BLaER1 (cell line): Measurements from ENCODE around the gene ROPN1L.
"Not testable (repeated sequence)": the region's sequence is repeated elsewhere in the genome, so short reads cannot be mapped to it uniquely, and the experiment has no call there.

Experiments used
- H3K27ac ChIP-seq: shearing (Covaris generic); formaldehyde crosslinking; 2 replicates; pipeline ENCODE4 v1.8.1; 2022
- H3K27me3 ChIP-seq: shearing (Covaris generic); formaldehyde crosslinking; 2 replicates; pipeline ENCODE4 v1.8.1; 2022
- H3K36me3 ChIP-seq: shearing (Covaris generic); formaldehyde crosslinking; 2 replicates; pipeline ENCODE4 v1.8.1; 2022
- H3K4me1 ChIP-seq: shearing (Covaris generic); formaldehyde crosslinking; 2 replicates; pipeline ENCODE4 v1.8.1; 2022
- H3K4me2 ChIP-seq: shearing (Covaris generic); formaldehyde crosslinking; 2 replicates; pipeline ENCODE4 v1.8.1; 2022
- H3K4me3 ChIP-seq: shearing (Covaris generic); formaldehyde crosslinking; 2 replicates; pipeline ENCODE4 v1.8.1; 2022
- H3K9ac ChIP-seq: shearing (Covaris generic); formaldehyde crosslinking; 2 replicates; pipeline ENCODE4 v1.8.1; 2022
- H3K9me3 ChIP-seq: shearing (Covaris generic); formaldehyde crosslinking; 2 replicates; pipeline ENCODE4 v1.8.1; 2022
- H4K20me1 ChIP-seq: shearing (Covaris generic); formaldehyde crosslinking; 2 replicates; pipeline ENCODE4 v1.8.1; 2022
- Cebpa-rat ChIP-seq: shearing (Covaris generic); IDR thresholded peaks from 2 replicates; pipeline ENCODE4 v1.8.1; 2022

Gene ROPN1L

DNA sequence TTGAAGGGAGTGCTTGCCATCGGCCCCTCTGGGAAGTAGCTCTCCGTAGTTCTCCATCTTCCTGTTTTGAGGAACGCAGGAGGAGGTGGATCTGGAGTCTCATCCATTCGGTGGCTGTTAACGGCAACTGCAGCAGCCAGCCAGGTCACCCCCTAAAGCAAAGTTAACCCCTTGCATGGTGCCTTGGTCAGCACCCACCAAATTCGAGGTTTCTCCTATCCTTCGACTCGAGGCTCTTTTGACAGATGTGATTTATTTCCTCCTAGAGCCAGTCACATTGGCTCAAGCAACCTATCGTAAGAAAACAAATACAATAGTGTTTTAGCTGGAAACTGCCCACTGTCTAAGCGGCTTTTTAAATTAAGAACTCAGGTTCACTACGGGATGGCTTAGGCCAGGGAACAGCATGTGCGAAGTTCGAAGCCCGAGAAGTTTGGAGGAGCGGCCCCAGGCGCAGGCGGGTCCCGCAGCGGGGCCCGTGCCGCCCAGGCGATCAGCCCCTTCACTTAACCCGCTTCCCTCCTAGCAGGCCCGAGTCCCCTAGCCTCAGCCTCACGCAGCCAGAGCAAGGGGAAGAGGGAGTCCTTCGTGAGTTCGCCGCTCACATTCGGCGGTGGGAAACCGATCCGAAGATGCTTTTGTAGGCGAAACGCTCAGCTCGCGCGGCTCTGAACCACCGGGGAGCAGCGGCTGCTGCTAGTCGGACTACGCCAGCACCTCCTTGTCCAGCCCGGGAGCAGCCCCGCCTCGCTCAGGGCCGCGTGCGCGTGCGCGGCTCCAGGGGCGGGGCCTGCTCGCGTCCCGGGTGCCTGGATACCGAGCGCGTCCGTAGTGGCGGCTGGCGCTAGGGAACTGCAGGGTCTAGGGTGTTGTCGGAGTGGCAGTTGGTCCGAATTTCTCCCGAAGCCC is at the start of gene ROPN1L:
ROPN1L (plus strand) TSS at position 797 of the 909 bp plus-strand sequence. CDS start 289 bp downstream, outside the sequence.
- Histone ChIP-seq H3K9me3 (no peaks in the 10 kb centered on the region; the same call in 1 of the 2 replicates), H3K4me2 (peak within 1 kb of the TSS; percentile 99), H4K20me1 (peaks cover 40% of the 10 kb centered on the region), H3K4me1 (peaks cover 42% of the 10 kb centered on the region), H3K9ac (peak within 1 kb of the TSS; percentile 75), H3K36me3 (peaks cover 17% of the 10 kb centered on the region), H3K4me3 (peak within 1 kb of the TSS; percentile 72), H3K27ac (no peak within 1 kb of the TSS), H3K27me3 (peaks cover 32% of the 10 kb centered on the region)
- no peak for TF ChIP-seq Cebpa-rat

DNA sequence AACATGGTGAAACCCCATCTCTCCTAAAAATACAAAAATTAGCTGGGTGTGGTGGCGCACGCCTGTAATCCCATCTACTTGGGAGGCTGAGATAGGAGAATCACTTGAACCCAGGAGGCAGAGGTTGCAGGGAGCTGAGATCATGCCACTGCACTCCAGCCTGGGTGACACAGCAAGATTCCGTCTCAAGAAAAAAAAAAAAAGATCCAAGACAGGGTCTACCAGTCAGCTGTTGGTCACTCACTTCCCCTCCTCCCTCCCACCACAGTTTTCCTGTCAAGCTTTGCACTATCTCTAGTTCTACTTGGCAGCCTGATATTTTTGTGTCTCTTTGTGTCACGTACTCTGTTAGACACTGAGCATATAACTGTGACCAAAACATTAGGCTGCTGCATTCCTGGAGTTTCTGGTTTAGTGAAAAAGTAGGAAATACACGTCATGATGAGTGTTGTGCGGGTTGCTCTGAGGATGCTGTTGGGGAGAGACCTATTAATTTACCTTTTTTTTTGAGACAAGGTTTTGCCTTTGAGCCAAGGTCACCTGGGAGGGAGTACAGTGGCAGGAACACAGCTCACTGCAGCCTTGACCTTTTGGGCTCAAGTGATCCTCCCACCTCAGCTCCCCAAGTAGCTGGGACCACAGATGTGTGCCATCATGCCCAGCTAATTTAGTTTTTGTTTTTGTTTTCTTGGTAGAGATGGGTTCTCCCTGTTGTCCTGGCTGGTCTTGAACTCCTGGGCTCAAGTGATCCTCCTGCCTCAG is 48.9 kb upstream of the ROPN1L start:
- not testable (repeated sequence) for H3K9ac ChIP-seq, H3K4me3 ChIP-seq, H3K4me2 ChIP-seq, H3K9me3 ChIP-seq, H3K4me1 ChIP-seq, H3K27me3 ChIP-seq, H3K27ac ChIP-seq
- H3K36me3 ChIP-seq: peaks cover 95% of the 10 kb centered on the region
- peaks cover 60% of the 10 kb centered on the region for H4K20me1 ChIP-seq

DNA sequence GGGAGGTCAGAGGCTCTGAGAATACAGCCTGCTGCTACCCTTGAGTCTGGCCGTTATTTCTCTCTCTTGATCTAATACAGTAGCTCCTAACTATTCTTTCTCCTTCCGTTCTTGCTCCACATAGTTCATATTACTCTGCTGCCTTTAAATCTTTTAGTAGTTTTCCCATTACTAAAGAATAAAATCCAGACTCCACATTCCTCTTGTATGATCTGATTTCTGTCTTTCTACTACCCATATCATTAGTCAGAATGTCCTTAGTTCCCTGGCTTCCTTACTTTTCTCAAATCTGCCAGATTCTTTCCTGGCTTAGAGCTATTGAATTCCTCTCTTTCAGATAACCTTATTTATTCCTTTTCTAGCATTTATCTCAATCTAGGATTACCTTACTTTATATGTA is 48.2 kb upstream of the ROPN1L start:
- no peaks in the 10 kb centered on the region for H3K9me3 ChIP-seq
- TF ChIP-seq Cebpa-rat: no peak
- peaks cover 92% of the 10 kb centered on the region for H3K36me3 ChIP-seq
- peaks cover 60% of the 10 kb centered on the region for H4K20me1 ChIP-seq
- H3K4me3 ChIP-seq: no peak overlapping the region
- no peak overlapping the region for H3K9ac ChIP-seq
- H3K27ac ChIP-seq: no peak overlapping the region
- H3K4me2 ChIP-seq: no peak overlapping the region
- H3K4me1 ChIP-seq: no peaks in the 10 kb centered on the region
- no peaks in the 10 kb centered on the region for H3K27me3 ChIP-seq

DNA sequence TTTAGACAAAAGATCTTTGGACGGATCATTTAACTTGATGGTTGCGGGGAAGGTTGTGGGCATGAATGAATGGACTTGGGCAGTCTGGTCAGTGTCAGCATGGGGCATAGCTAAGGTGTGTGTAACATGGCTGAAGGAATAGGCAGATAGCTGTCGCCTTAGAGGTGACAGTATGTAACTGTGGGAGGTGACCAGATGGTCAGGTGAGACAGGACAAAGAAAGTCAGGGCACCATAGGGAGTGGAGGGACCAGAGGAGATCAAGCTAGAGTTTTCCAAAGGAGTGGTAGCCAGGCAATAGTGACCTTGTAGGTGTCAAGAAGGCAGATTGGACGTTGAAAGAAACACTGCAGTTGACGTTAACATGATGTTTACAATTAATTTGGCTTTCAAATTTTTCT is 45.1 kb upstream of the ROPN1L start:
- Histone ChIP-seq H3K4me2 (no peak overlapping the region), H3K9me3 (no peaks in the 10 kb centered on the region), H3K27me3 (no peaks in the 10 kb centered on the region), H3K4me3 (no peak overlapping the region), H4K20me1 (peaks cover 45% of the 10 kb centered on the region), H3K9ac (no peak overlapping the region), H3K36me3 (peaks cover 91% of the 10 kb centered on the region), H3K27ac (no peak overlapping the region), H3K4me1 (no peaks in the 10 kb centered on the region)
- TF ChIP-seq Cebpa-rat: no peak

DNA sequence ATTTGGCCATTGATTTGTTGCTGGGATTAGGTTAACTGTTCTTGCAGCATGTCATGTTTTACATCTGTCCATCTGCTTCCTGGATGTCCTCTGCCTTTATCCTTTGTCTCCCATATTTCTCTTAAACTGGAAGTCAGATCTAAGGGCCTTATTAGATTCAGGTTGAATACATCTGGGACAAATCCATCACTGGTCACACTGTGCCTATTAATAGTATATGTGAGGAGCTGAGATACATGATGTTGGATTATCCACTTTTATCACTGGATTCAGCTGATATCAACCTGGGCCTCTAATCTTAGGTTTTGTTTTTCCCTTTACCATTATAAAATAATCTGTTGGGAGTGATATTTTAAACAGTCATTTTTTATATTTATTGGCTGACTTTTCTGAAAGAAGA is 41.8 kb upstream of the ROPN1L start:
- no peak for TF ChIP-seq Cebpa-rat
- no peak overlapping the region for H3K4me2 ChIP-seq
- H3K36me3 ChIP-seq: peaks cover 93% of the 10 kb centered on the region
- H3K4me3 ChIP-seq: no peak overlapping the region
- no peaks in the 10 kb centered on the region for H3K4me1 ChIP-seq
- no peak overlapping the region for H3K9ac ChIP-seq
- no peaks in the 10 kb centered on the region for H3K27me3 ChIP-seq
- H3K27ac ChIP-seq: no peak overlapping the region
- H4K20me1 ChIP-seq: peaks cover 33% of the 10 kb centered on the region
- H3K9me3 ChIP-seq: no peaks in the 10 kb centered on the region

DNA sequence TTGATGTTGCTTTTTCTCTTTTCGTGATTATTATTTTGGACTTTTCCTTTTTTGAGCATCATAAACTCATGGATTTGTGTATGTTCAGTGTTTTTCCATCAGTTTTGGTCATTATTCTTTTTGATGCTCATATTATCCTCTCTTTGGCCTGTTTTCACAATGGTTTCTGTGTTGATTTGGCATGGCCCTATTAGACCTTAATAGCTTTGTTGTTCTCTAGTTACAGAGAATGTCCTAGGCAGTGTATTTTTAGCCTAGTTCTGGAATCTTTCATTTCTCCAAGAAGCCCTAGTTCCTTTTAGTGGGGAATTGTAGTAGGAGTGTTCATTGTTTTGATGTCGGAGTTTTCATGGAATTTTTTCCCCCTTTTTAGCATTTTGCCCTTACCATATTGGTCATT is 41.3 kb upstream of the ROPN1L start:
- peaks cover 93% of the 10 kb centered on the region for H3K36me3 ChIP-seq
- H4K20me1 ChIP-seq: peaks cover 33% of the 10 kb centered on the region

DNA sequence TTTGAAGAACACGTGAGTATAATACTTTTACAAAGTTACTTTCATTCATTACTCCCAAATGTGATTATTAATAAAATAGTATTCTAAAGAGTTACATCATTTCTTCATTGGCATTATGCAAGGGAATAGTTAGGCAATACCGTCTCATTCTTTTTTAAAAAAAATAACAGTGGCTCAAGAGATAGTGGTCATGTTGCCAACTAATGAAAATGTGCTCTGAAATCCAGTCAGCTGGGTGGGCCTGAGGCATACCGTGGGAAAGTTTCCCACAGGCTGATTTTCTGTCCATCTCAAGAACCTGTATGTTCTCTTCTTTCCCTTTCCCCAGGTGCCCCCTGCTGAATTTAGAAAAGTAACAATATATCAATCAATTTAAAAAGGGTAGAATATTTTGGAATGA is 40.8 kb upstream of the ROPN1L start:
- Histone ChIP-seq H3K4me3 (no peak overlapping the region), H3K36me3 (peaks cover 93% of the 10 kb centered on the region), H4K20me1 (peaks cover 33% of the 10 kb centered on the region), H3K4me1 (no peaks in the 10 kb centered on the region), H3K4me2 (no peak overlapping the region), H3K27me3 (no peaks in the 10 kb centered on the region), H3K9ac (no peak overlapping the region), H3K9me3 (no peaks in the 10 kb centered on the region), H3K27ac (no peak overlapping the region)
- no peak for TF ChIP-seq Cebpa-rat

More for the DNA sequence above, 41.3 kb upstream of the ROPN1L start:
- Histone ChIP-seq H3K9me3 (no peaks in the 10 kb centered on the region), H3K4me3 (no peak overlapping the region), H3K27me3 (no peaks in the 10 kb centered on the region), H3K9ac (no peak overlapping the region), H3K4me2 (no peak overlapping the region), H3K4me1 (no peaks in the 10 kb centered on the region), H3K27ac (no peak overlapping the region)
- no peak for TF ChIP-seq Cebpa-rat

DNA sequence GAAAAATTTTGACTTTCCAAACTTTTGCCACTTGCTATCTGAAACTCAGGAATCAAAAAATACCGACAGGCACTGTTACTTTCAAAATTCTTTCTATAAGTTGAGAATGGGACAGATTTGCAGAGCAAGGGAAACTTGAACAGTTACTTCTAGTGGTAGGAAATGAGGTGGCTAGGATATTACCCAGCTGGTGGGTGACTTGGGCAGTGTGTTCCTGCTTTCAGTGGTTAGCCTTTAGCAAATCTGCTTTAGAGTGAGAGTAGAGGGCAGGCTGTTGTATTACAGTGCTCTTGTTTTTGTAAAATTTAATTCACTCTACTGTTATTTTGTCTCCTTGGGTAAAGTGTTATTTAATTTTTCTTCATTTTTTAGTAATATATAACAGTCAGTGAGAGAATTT is 40.2 kb upstream of the ROPN1L start:
- TF ChIP-seq Cebpa-rat: no peak
- Histone ChIP-seq H3K36me3 (peaks cover 93% of the 10 kb centered on the region), H3K4me1 (no peaks in the 10 kb centered on the region), H3K4me2 (no peak overlapping the region), H3K27me3 (no peaks in the 10 kb centered on the region), H3K4me3 (no peak overlapping the region), H3K9ac (no peak overlapping the region), H3K27ac (no peak overlapping the region), H3K9me3 (no peaks in the 10 kb centered on the region), H4K20me1 (peaks cover 33% of the 10 kb centered on the region)

DNA sequence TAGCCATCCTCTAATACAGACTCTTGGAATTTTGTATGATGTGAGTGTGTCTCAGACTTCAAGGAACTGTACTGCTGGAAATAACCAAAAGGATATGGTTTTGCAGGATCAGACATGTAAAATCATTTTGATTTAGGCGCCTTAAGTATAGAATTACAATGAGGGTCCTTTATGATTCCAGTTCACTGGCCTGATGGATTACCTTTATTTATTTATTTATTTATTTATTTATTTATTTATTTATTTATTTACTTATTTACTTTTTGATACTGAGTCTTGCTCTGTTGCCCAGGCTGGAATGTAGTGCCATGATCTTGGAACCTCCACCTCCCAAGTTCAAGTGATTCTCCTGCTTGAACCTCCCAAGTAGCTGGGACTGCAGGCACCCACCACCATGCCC is 37.9 kb upstream of the ROPN1L start:
- no peak for TF ChIP-seq Cebpa-rat
- H3K27me3 ChIP-seq: no peaks in the 10 kb centered on the region
- peaks cover 98% of the 10 kb centered on the region for H3K36me3 ChIP-seq
- no peak overlapping the region for H3K4me3 ChIP-seq
- no peaks in the 10 kb centered on the region for H3K4me1 ChIP-seq
- no peak overlapping the region for H3K4me2 ChIP-seq
- peaks cover 20% of the 10 kb centered on the region; the same call in 1 of the 2 replicates for H4K20me1 ChIP-seq
- no peak overlapping the region for H3K27ac ChIP-seq
- no peak overlapping the region for H3K9ac ChIP-seq
- no peaks in the 10 kb centered on the region for H3K9me3 ChIP-seq

DNA sequence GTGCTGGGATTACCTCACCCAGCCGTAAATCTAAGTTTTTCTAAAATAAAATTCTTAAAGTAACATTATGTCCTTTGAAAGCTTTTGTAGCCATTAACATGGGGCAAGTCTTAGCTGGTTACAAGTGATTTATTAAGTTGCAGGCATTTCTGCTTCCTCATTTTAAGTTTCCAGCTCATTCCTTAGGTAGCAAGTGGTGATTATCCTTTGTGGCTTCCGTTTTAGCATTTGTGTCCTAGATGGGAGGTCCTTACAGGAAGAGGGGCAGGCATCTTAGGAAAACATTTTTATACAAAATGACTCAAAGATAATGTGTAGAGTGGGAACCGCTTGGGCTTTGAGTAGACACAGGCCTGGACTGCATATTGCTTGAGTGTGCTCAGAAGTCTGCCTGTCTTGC is 35.0 kb upstream of the ROPN1L start:
- no peak overlapping the region for H3K4me2 ChIP-seq
- peaks cover 17% of the 10 kb centered on the region; the same call in 1 of the 2 replicates for H4K20me1 ChIP-seq
- H3K9me3 ChIP-seq: no peaks in the 10 kb centered on the region
- no peaks in the 10 kb centered on the region for H3K4me1 ChIP-seq
- no peak overlapping the region for H3K27ac ChIP-seq
- H3K36me3 ChIP-seq: peaks cover 99% of the 10 kb centered on the region
- H3K4me3 ChIP-seq: no peak overlapping the region
- no peaks in the 10 kb centered on the region for H3K27me3 ChIP-seq
- no peak for TF ChIP-seq Cebpa-rat
- no peak overlapping the region for H3K9ac ChIP-seq
